ENCODE results near the gene TMEM116.

Gene TMEM116

GRCh38 chr12:111887926-111888745 is 124.8 kb downstream of the TMEM116 start:
- DNase-seq: no peak

GRCh38 chr12:111886662-111887545 is 126.1 kb downstream of the TMEM116 start:
- no peak for DNase-seq

GRCh38 chr12:111881716-111882115 is 131.2 kb downstream of the TMEM116 start:
- DNase-seq: no peak

All from fibroblast of skin of right biceps (primary cell).